HG03442 (cell line): Measurements from ENCODE around the gene VAPA.
"Not testable (repeated sequence)": the region's sequence is repeated elsewhere in the genome, so short reads cannot be mapped to it uniquely, and the experiment has no call there.

Experiments used
- ATAC-seq: cut with Tn5 transposase; IDR thresholded peaks from one replicate; pipeline ENCODE4 v1.9.1; 2021; ENCODE audit warnings: mild to moderate bottlenecking, moderate library complexity; ENCODE audit not compliant: unreplicated experiment

Gene VAPA

GRCh38 chr18:9885170-9886004 lies 28.4 kb upstream of the VAPA start, which contains the start of gene TXNDC2:
Gene TXNDC2, plus strand, starts transcription at chr18:9885973. Its CDS starts 708 bp downstream, at chr18:9886681.
- no peak for ATAC-seq

GRCh38 chr18:9886005-9886348 lies 27.8 kb upstream of the VAPA start:
- no peak for ATAC-seq

GRCh38 chr18:9887992-9888391 lies 25.8 kb upstream of the VAPA start:
- ATAC-seq = no peak

GRCh38 chr18:9890196-9890595 lies 23.6 kb upstream of the VAPA start:
- no peak for ATAC-seq

- ATAC-seq = no peak
Measured at GRCh38 chr18:9890957-9891356, 22.9 kb upstream of the VAPA start.

GRCh38 chr18:9891515-9891914 lies 22.3 kb upstream of the VAPA start:
- not testable (repeated sequence) for ATAC-seq

GRCh38 chr18:9894454-9895068 lies 19.3 kb upstream of the VAPA start:
- no peak for ATAC-seq

GRCh38 chr18:9897129-9897528 lies 16.7 kb upstream of the VAPA start:
- no peak for ATAC-seq

GRCh38 chr18:9897787-9898291 lies 16.0 kb upstream of the VAPA start:
- ATAC-seq = not testable (repeated sequence)

- ATAC-seq = no peak
Measured at GRCh38 chr18:9898792-9899549, 14.8 kb upstream of the VAPA start.

- not testable (repeated sequence) for ATAC-seq
Measured at GRCh38 chr18:9899550-9899930, 14.3 kb upstream of the VAPA start.

- ATAC-seq = no peak
Measured at GRCh38 chr18:9900699-9901098, 13.1 kb upstream of the VAPA start.

GRCh38 chr18:9901377-9901776 lies 12.4 kb upstream of the VAPA start:
- no peak for ATAC-seq

GRCh38 chr18:9902264-9902663 lies 11.6 kb upstream of the VAPA start:
- not testable (repeated sequence) for ATAC-seq

GRCh38 chr18:9902832-9903231 lies 11.0 kb upstream of the VAPA start:
- ATAC-seq = no peak

- no peak for ATAC-seq
Measured at GRCh38 chr18:9905401-9905922, 8.4 kb upstream of the VAPA start.

GRCh38 chr18:9906481-9906880 lies 7.3 kb upstream of the VAPA start:
- no peak for ATAC-seq

- ATAC-seq = no peak
Measured at GRCh38 chr18:9907867-9908266, 5.9 kb upstream of the VAPA start.

GRCh38 chr18:9910071-9910470 lies 3.7 kb upstream of the VAPA start:
- no peak for ATAC-seq

GRCh38 chr18:9910661-9911060 lies 3.2 kb upstream of the VAPA start:
- ATAC-seq = no peak

- no peak for ATAC-seq
Measured at GRCh38 chr18:9911226-9911625, 2.6 kb upstream of the VAPA start.
